NOMO-1 treated with dmso at 0.1 percent for 144 hours (cell line): ENCODE data around the gene CNNM2.
A peak's percentile ranks its signal among the peaks of the same experiment; 100 is the strongest.
"Not testable (repeated sequence)": the region's sequence is repeated elsewhere in the genome, so short reads cannot be mapped to it uniquely, and the experiment has no call there.

Experiments
- DNase-seq: peaks from one replicate; lab custom pipeline; 2025; ENCODE audit not compliant: unreplicated experiment; lab: John Stamatoyannopoulos, UW

The CNNM2 gene

GRCh38 chr10:103021900-103022293 is 103.8 kb downstream of the CNNM2 start:
- no peak for DNase-seq

- DNase-seq: no peak
These were observed 107.6 kb downstream of the CNNM2 start for GRCh38 chr10:103025696-103026095.

GRCh38 chr10:103038570-103038969 is 120.5 kb downstream of the CNNM2 start:
- DNase-seq: no peak

- no peak for DNase-seq
These were observed 122.3 kb downstream of the CNNM2 start for GRCh38 chr10:103040418-103040817.

- no peak for DNase-seq
These were observed 123.3 kb downstream of the CNNM2 start for GRCh38 chr10:103041391-103041790.

- DNase-seq: no peak
These were observed 124.0 kb downstream of the CNNM2 start for GRCh38 chr10:103042129-103042528.

- DNase-seq: no peak
These were observed 124.8 kb downstream of the CNNM2 start for GRCh38 chr10:103042908-103043307.

- DNase-seq: no peak
These were observed 126.9 kb downstream of the CNNM2 start for GRCh38 chr10:103044942-103045489.

GRCh38 chr10:103045961-103046360 is 127.9 kb downstream of the CNNM2 start:
- no peak for DNase-seq

- no peak for DNase-seq
These were observed 129.3 kb downstream of the CNNM2 start for GRCh38 chr10:103047381-103047780.

- no peak for DNase-seq
These were observed 131.1 kb downstream of the CNNM2 start for GRCh38 chr10:103049237-103049636.

- DNase-seq: no peak
These were observed 135.8 kb downstream of the CNNM2 start for GRCh38 chr10:103053659-103054581.

GRCh38 chr10:103054621-103055020 is 136.5 kb downstream of the CNNM2 start:
- no peak for DNase-seq

GRCh38 chr10:103055105-103055504 is 137.0 kb downstream of the CNNM2 start:
- no peak for DNase-seq

GRCh38 chr10:103058034-103058433 is 139.9 kb downstream of the CNNM2 start:
- DNase-seq: no peak

GRCh38 chr10:103060575-103060974 is 142.5 kb downstream of the CNNM2 start:
- no peak for DNase-seq

GRCh38 chr10:103062854-103063590 is 144.9 kb downstream of the CNNM2 start:
- DNase-seq: no peak

- DNase-seq: no peak
These were observed 146.9 kb downstream of the CNNM2 start for GRCh38 chr10:103064956-103065355.

GRCh38 chr10:103066141-103067098 is 148.3 kb downstream of the CNNM2 start:
- no peak for DNase-seq

- DNase-seq: not testable (repeated sequence)
These were observed 149.0 kb downstream of the CNNM2 start for GRCh38 chr10:103067099-103067477.

GRCh38 chr10:103067484-103067883 is 149.4 kb downstream of the CNNM2 start:
- DNase-seq: peak; percentile 15
